ENCODE data around the gene HOXB5.

GRCh38 chr17:48596735-48597527 is 3.4 kb upstream of the HOXB5 start:
- TF ChIP-seq CTCF (IDR thresholded peaks at IDR 0.05) = no peak
- TF ChIP-seq POLR2A (IDR thresholded peaks at IDR 0.05) = no peak
